Duodenal mucosa (tissue), 2 donors: ENCODE data around the gene ZKSCAN1.
"Not testable (repeated sequence)": the region's sequence is repeated elsewhere in the genome, so short reads cannot be mapped to it uniquely, and the experiment has no call there.

ENCODE experiments used
- H3K27ac ChIP-seq: one replicate; pipeline ENCODE4 v1.7.0; 2013; ENCODE audit warnings: low read depth, low read length
- H3K27me3 ChIP-seq, 2 donors: one replicate each; pipeline ENCODE4 v1.7.0; 2013; ENCODE audit warnings: low read length in 2 of 2, control low read depth in 1 of 2; ENCODE audit not compliant: insufficient read depth in 2 of 2, control insufficient read depth in 1 of 2
- H3K36me3 ChIP-seq, 2 donors: one replicate each; pipeline ENCODE4 v1.7.0; 2013; ENCODE audit warnings: low read length in 2 of 2, control low read depth in 1 of 2; ENCODE audit not compliant: insufficient read depth in 2 of 2, control insufficient read depth in 1 of 2
- H3K4me1 ChIP-seq, 2 donors: one replicate each; pipeline ENCODE4 v1.7.0; 2013; ENCODE audit warnings: low read length in 2 of 2, control low read depth in 1 of 2; ENCODE audit not compliant: insufficient read depth in 2 of 2, control insufficient read depth in 1 of 2
- H3K4me3 ChIP-seq, 2 donors: one replicate each; pipeline ENCODE4 v1.7.0; 2013; ENCODE audit warnings: low read length in 2 of 2, low read depth in 1 of 2
- H3K9ac ChIP-seq, 2 donors: one replicate each; pipeline ENCODE4 v1.7.0; 2013; ENCODE audit warnings: low read length in 2 of 2, low read depth in 1 of 2
- H3K9me3 ChIP-seq, 2 donors: one replicate each; pipeline ENCODE4 v1.7.0; 2013; ENCODE audit warnings: low read length in 2 of 2, control low read depth in 1 of 2; ENCODE audit not compliant: control insufficient read depth in 1 of 2

ZKSCAN1 gene

GRCh38 chr7:99981066-99981465 lies 34.3 kb upstream of the ZKSCAN1 start:
- not testable (repeated sequence) for H3K4me3 ChIP-seq, H3K27ac ChIP-seq, H3K27me3 ChIP-seq, H3K36me3 ChIP-seq, H3K4me1 ChIP-seq, H3K9me3 ChIP-seq, H3K9ac ChIP-seq

- Histone ChIP-seq H3K9me3 (no peaks in the 10 kb centered on the region), H3K4me3 (no peak overlapping the region), H3K4me1 (no peaks in the 10 kb centered on the region), H3K9ac (no peak overlapping the region), H3K27ac (no peak overlapping the region), H3K36me3 (no peaks in the 10 kb centered on the region), H3K27me3 (no peaks in the 10 kb centered on the region)
Observed at GRCh38 chr7:99984593-99984992, 30.8 kb upstream of the ZKSCAN1 start.

GRCh38 chr7:99987306-99987705 lies 28.1 kb upstream of the ZKSCAN1 start:
- H3K4me1 ChIP-seq, H3K27me3 ChIP-seq, H3K9ac ChIP-seq, H3K36me3 ChIP-seq, H3K27ac ChIP-seq, H3K4me3 ChIP-seq, H3K9me3 ChIP-seq: not testable (repeated sequence)

GRCh38 chr7:99987846-99988245 lies 27.6 kb upstream of the ZKSCAN1 start:
- H3K36me3 ChIP-seq, result no peaks in the 10 kb centered on the region
- peaks cover 0 to 5% of the 10 kb centered on the region in 2 donors for H3K4me1 ChIP-seq
- no peak overlapping the region for H3K4me3 ChIP-seq
- H3K9me3 ChIP-seq, result no peaks in the 10 kb centered on the region
- H3K27me3 ChIP-seq, result no peaks in the 10 kb centered on the region
- H3K27ac ChIP-seq, result no peak overlapping the region
- no peak overlapping the region for H3K9ac ChIP-seq

GRCh38 chr7:99990460-99990852 lies 24.9 kb upstream of the ZKSCAN1 start:
- Histone ChIP-seq H3K27ac (no peak overlapping the region), H3K36me3 (no peaks in the 10 kb centered on the region), H3K4me3 (no peak overlapping the region), H3K4me1 (peaks cover 0 to 11% of the 10 kb centered on the region in 2 donors), H3K9ac (no peak overlapping the region), H3K27me3 (no peaks in the 10 kb centered on the region), H3K9me3 (no peaks in the 10 kb centered on the region)

- not testable (repeated sequence) for H3K9ac ChIP-seq, H3K4me3 ChIP-seq, H3K27ac ChIP-seq, H3K36me3 ChIP-seq, H3K9me3 ChIP-seq, H3K27me3 ChIP-seq
- peaks cover 0 to 11% of the 10 kb centered on the region in 2 donors for H3K4me1 ChIP-seq
Observed at GRCh38 chr7:99991543-99991942, 23.9 kb upstream of the ZKSCAN1 start.

- H3K4me1 ChIP-seq, result peaks cover 0 to 19% of the 10 kb centered on the region in 2 donors
- H3K27ac ChIP-seq, result no peak overlapping the region
Observed at GRCh38 chr7:99992330-99993038, 22.9 kb upstream of the ZKSCAN1 start.

GRCh38 chr7:99994819-99995218 lies 20.6 kb upstream of the ZKSCAN1 start:
- no peaks in the 10 kb centered on the region for H3K36me3 ChIP-seq
- H3K4me3 ChIP-seq, result no peak overlapping the region
- H3K27me3 ChIP-seq, result no peaks in the 10 kb centered on the region
- no peak overlapping the region for H3K27ac ChIP-seq
- peaks cover 7 to 24% of the 10 kb centered on the region in 2 donors for H3K4me1 ChIP-seq
- no peak overlapping the region for H3K9ac ChIP-seq
- no peaks in the 10 kb centered on the region for H3K9me3 ChIP-seq

More at GRCh38 chr7:99992330-99993038, 22.9 kb upstream of the ZKSCAN1 start:
- H3K9me3 ChIP-seq, result no peaks in the 10 kb centered on the region
- no peak overlapping the region for H3K9ac ChIP-seq
- H3K4me3 ChIP-seq, result no peak overlapping the region
- no peaks in the 10 kb centered on the region for H3K27me3 ChIP-seq
- H3K36me3 ChIP-seq, result no peaks in the 10 kb centered on the region

GRCh38 chr7:99996755-99997544 lies 18.4 kb upstream of the ZKSCAN1 start:
- no peaks in the 10 kb centered on the region for H3K27me3 ChIP-seq
- H3K27ac ChIP-seq, result peak overlapping the region; percentile 73
- H3K9ac ChIP-seq, result peak overlapping the region; percentile 62 to 81
- peaks cover 16 to 26% of the 10 kb centered on the region in 2 donors for H3K4me1 ChIP-seq
- no peaks in the 10 kb centered on the region for H3K9me3 ChIP-seq
- H3K4me3 ChIP-seq, result peak overlapping the region; percentile 70 to 72
- H3K36me3 ChIP-seq, result no peaks in the 10 kb centered on the region

- no peaks in the 10 kb centered on the region for H3K36me3 ChIP-seq
- peaks cover 16 to 26% of the 10 kb centered on the region in 2 donors for H3K4me1 ChIP-seq
- H3K27ac ChIP-seq, result peak overlapping the region; percentile 73
- H3K4me3 ChIP-seq, result peak overlapping the region; percentile 70 to 72
- no peaks in the 10 kb centered on the region for H3K9me3 ChIP-seq
- no peaks in the 10 kb centered on the region for H3K27me3 ChIP-seq
- H3K9ac ChIP-seq, result peak overlapping the region; percentile 62 to 81
Observed at GRCh38 chr7:99997545-99998137, 17.8 kb upstream of the ZKSCAN1 start.
